HG02840 (cell line): ENCODE measurements around the gene SHISA3.

ENCODE experiments used
- ATAC-seq: cut with Tn5 transposase; IDR thresholded peaks from one replicate; pipeline ENCODE4 v1.9.1; 2021; ENCODE audit warnings: mild to moderate bottlenecking, moderate library complexity, moderate number of reproducible peaks; ENCODE audit not compliant: unreplicated experiment, low FRiP score

Gene SHISA3

GRCh38 chr4:42436928-42437565, 39.8 kb downstream of the SHISA3 start:
- no peak for ATAC-seq

GRCh38 chr4:42440083-42440482, 42.8 kb downstream of the SHISA3 start:
- no peak for ATAC-seq

- ATAC-seq: no peak
Observed at GRCh38 chr4:42442601-42443000, 45.3 kb downstream of the SHISA3 start.

GRCh38 chr4:42445038-42445437, 47.8 kb downstream of the SHISA3 start:
- ATAC-seq: no peak

GRCh38 chr4:42446823-42447222, 49.5 kb downstream of the SHISA3 start:
- ATAC-seq: no peak
